ENCODE measurements around the gene GGNBP2.

GGNBP2 gene

DNA sequence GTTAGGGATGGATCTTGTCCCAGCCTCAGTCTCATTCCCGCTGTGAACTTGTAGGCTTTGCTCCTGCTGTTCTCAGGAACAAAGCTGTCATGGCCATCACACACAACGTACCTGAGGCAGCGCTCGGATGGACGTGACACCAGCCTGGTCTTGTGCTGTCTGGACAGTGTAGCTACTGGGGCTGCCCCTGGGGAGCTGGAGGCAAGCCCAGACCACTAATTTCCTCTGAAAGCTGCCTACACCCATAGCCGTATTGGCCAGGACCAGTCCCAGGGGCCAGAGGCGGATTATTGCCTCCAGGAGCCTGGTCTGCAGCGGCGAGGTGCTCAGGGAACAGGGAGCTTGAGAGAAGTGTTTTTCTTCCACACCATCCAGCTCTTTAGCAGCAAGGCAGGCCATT is 46.6 kb upstream of the GGNBP2 start:
- Histone ChIP-seq H2AFZ (ENCODE audit: low read depth, low read length) (no peak overlapping the region), H3K14ac (ENCODE audit: low read length in 2 of 2) (no peak overlapping the region), H3K4me3 (ENCODE audit: insufficient read depth in 1 of 2, low read depth in 1 of 2, low read length in 2 of 2) (no peak overlapping the region), H3K36me3 (ENCODE audit: control insufficient read depth in 1 of 2, insufficient read depth in 2 of 2, low read depth in 1 of 2, low read length in 2 of 2) (peaks cover 54 to 85% of the 10 kb centered on the region in 2 experiments), H3K9me3 (ENCODE audit: control insufficient read depth, low read length) (no peaks in the 10 kb centered on the region), H4K91ac (ENCODE audit: low read length) (no peak overlapping the region), H2BK5ac (ENCODE audit: low read depth, low read length, poor library complexity, severe bottlenecking) (no peak overlapping the region), H3K27ac (ENCODE audit: low read length, poor library complexity, severe bottlenecking) (no peak overlapping the region), H3K23ac (ENCODE audit: low read length in 2 of 2) (no peak overlapping the region), H2BK12ac (ENCODE audit: low read length in 2 of 2) (no peak overlapping the region), H3K79me1 (replicated peaks; ENCODE audit: low read length, poor library complexity, severe bottlenecking) (peaks cover 9% of the 10 kb centered on the region), H3K18ac (ENCODE audit: low read depth in 1 of 2, low read length in 2 of 2) (no peak overlapping the region), H3K9ac (ENCODE audit: low read length) (no peak overlapping the region), H2BK120ac (ENCODE audit: low read depth, low read length) (no peak overlapping the region), H3K4me2 (ENCODE audit: low read length, poor library complexity, severe bottlenecking) (no peak overlapping the region), H2BK15ac (ENCODE audit: low read depth, poor library complexity, severe bottlenecking) (no peak overlapping the region), H3K4me1 (ENCODE audit: control insufficient read depth, insufficient read depth, low read depth, low read length) (peaks cover 15% of the 10 kb centered on the region), H2AK5ac (ENCODE audit: low read length, severe bottlenecking) (no peak overlapping the region), H3K27me3 (ENCODE audit: control insufficient read depth in 1 of 2, insufficient read depth in 1 of 2, low read length in 2 of 2) (no peaks in the 10 kb centered on the region), H3K4ac (ENCODE audit: low read depth in 1 of 2, low read length in 2 of 2) (no peak overlapping the region), H4K8ac (ENCODE audit: low read length) (no peak overlapping the region)
- DNase-seq: no peak
- WGBS: 89% methylated on average over 9 of the region's 9 CpGs

DNA sequence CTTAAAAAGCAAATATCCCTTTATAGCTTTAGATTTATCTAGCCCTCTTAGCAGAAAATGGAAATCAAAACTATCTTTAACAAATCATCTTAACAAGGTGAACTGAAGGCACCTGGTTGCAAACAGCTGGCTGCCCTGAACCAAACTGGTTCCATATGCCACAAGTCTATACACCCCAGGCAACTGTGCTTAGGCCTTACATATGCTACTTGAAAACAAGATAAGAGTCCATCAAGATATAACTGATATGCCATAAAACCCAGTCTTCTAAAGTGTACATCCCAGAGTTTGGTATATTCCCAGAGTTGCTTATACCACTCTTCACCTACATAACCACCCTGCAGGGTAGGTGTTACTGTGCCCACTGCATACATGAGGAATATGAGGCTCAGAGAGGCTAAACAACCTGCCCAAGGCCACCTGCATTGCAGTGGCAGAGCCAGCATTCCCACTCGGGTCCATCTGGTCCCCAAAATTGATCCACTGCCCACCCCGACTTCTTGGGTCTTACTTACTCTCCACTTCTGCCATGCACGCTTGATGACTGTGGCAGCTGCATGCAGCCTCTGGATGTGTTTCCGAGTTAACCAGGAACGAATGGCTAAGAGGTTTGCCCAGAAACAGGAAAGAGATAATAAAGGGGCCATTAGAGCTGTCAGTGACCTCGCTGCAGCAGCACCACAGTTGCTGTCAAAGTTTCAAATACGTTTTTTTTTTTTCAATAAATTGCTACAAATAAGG is 46.0 kb upstream of the GGNBP2 start:
- no peak overlapping the region for H2BK12ac ChIP-seq (ENCODE audit: low read length in 2 of 2)
- H3K36me3 ChIP-seq (ENCODE audit: control insufficient read depth in 1 of 2, insufficient read depth in 2 of 2, low read depth in 1 of 2, low read length in 2 of 2): peaks cover 56 to 85% of the 10 kb centered on the region in 2 experiments
- no peak overlapping the region for H3K9ac ChIP-seq (ENCODE audit: low read length)
- peaks cover 15% of the 10 kb centered on the region for H3K4me1 ChIP-seq (ENCODE audit: control insufficient read depth, insufficient read depth, low read depth, low read length)
- H3K23ac ChIP-seq (ENCODE audit: low read length in 2 of 2): no peak overlapping the region
- no peak overlapping the region for H3K4me2 ChIP-seq (ENCODE audit: low read length, poor library complexity, severe bottlenecking)
- no peak overlapping the region for H3K4ac ChIP-seq (ENCODE audit: low read depth in 1 of 2, low read length in 2 of 2)
- no peak for DNase-seq
- WGBS: 56% methylated on average over 7 of the region's 7 CpGs
- no peak overlapping the region for H4K91ac ChIP-seq (ENCODE audit: low read length)
- H3K79me1 ChIP-seq (replicated peaks; ENCODE audit: low read length, poor library complexity, severe bottlenecking): peaks cover 9% of the 10 kb centered on the region
- H3K27ac ChIP-seq (ENCODE audit: low read length, poor library complexity, severe bottlenecking): no peak overlapping the region
- no peaks in the 10 kb centered on the region for H3K9me3 ChIP-seq (ENCODE audit: control insufficient read depth, low read length)
- no peak overlapping the region for H2BK120ac ChIP-seq (ENCODE audit: low read depth, low read length)
- no peak overlapping the region for H3K4me3 ChIP-seq (ENCODE audit: insufficient read depth in 1 of 2, low read depth in 1 of 2, low read length in 2 of 2)
- H4K8ac ChIP-seq (ENCODE audit: low read length): no peak overlapping the region
- no peak overlapping the region for H3K14ac ChIP-seq (ENCODE audit: low read length in 2 of 2)
- H3K27me3 ChIP-seq (ENCODE audit: control insufficient read depth in 1 of 2, insufficient read depth in 1 of 2, low read length in 2 of 2): no peaks in the 10 kb centered on the region
- no peak overlapping the region for H3K18ac ChIP-seq (ENCODE audit: low read depth in 1 of 2, low read length in 2 of 2)
- no peak overlapping the region for H2BK5ac ChIP-seq (ENCODE audit: low read depth, low read length, poor library complexity, severe bottlenecking)
- no peak overlapping the region for H2BK15ac ChIP-seq (ENCODE audit: low read depth, poor library complexity, severe bottlenecking)
- no peak overlapping the region for H2AK5ac ChIP-seq (ENCODE audit: low read length, severe bottlenecking)
- H2AFZ ChIP-seq (ENCODE audit: low read depth, low read length): no peak overlapping the region

DNA sequence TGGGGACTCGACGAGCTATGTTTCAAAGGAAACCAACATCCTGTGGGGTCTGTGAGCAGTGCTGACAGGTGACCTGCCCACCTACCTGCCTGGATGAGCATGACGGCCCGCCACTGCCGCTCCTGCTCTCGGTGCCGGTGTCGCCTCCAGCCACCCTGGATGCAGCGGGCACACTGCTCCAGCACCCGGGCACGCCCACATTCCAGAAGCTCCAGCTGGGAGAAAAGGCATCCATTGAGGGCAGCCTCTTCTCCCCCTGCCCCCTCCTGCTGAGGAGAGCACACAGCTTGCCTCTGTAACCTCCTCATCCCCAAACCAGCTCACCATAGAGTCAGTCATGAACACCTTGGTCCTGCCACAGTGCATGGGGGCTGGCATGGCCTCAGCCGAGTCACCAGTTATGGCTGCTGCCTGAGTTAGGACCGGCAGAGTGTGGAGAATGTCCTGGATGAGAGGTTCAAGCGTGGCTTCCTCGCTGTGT is 43.9 kb upstream of the GGNBP2 start:
- no peak overlapping the region for H3K4me2 ChIP-seq (ENCODE audit: low read length, poor library complexity, severe bottlenecking)
- 96% methylated on average over 15 of the region's 15 CpGs for WGBS

DNA sequence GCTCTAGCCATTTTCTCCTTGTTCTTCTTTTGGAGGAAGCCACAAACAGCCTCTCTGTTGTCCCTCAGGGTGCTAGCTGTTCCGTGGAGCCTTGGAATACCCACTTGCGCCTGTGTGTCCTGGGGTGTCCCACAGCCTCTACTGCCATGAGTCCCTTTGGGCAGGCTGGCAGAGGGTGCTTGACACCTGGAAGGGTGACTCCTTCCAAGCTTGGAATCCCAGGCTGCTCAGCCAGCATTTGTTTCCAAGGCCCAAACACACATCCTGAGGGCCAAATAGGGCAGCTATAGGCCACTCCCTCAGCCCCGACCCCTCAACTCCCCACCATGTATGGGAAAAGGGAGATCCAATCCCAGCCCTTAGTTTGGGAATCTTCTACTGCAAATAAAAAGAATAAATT is 43.4 kb upstream of the GGNBP2 start:
- H3K9me3 ChIP-seq (ENCODE audit: control insufficient read depth, low read length): no peaks in the 10 kb centered on the region
- H3K27ac ChIP-seq (ENCODE audit: low read length, poor library complexity, severe bottlenecking): no peak overlapping the region
- H3K36me3 ChIP-seq (ENCODE audit: control insufficient read depth in 1 of 2, insufficient read depth in 2 of 2, low read depth in 1 of 2, low read length in 2 of 2): peaks cover 69 to 84% of the 10 kb centered on the region in 2 experiments
- H2BK120ac ChIP-seq (ENCODE audit: low read depth, low read length): no peak overlapping the region
- no peak overlapping the region for H3K18ac ChIP-seq (ENCODE audit: low read depth in 1 of 2, low read length in 2 of 2)
- H3K14ac ChIP-seq (ENCODE audit: low read length in 2 of 2): no peak overlapping the region
- no peak overlapping the region for H3K4ac ChIP-seq (ENCODE audit: low read depth in 1 of 2, low read length in 2 of 2)
- no peak overlapping the region for H4K91ac ChIP-seq (ENCODE audit: low read length)
- no peak for DNase-seq
- H2BK15ac ChIP-seq (ENCODE audit: low read depth, poor library complexity, severe bottlenecking): no peak overlapping the region
- H2AFZ ChIP-seq (ENCODE audit: low read depth, low read length): no peak overlapping the region
- H3K27me3 ChIP-seq (ENCODE audit: control insufficient read depth in 1 of 2, insufficient read depth in 1 of 2, low read length in 2 of 2): no peaks in the 10 kb centered on the region
- no peak overlapping the region for H4K8ac ChIP-seq (ENCODE audit: low read length)
- H3K9ac ChIP-seq (ENCODE audit: low read length): no peak overlapping the region
- H3K4me1 ChIP-seq (ENCODE audit: control insufficient read depth, insufficient read depth, low read depth, low read length): peaks cover 15% of the 10 kb centered on the region
- H3K79me1 ChIP-seq (replicated peaks; ENCODE audit: low read length, poor library complexity, severe bottlenecking): peaks cover 9% of the 10 kb centered on the region
- no peak overlapping the region for H3K23ac ChIP-seq (ENCODE audit: low read length in 2 of 2)
- no peak overlapping the region for H3K4me3 ChIP-seq (ENCODE audit: insufficient read depth in 1 of 2, low read depth in 1 of 2, low read length in 2 of 2)
- WGBS: 100% methylated on average over 2 of the region's 3 CpGs
- no peak overlapping the region for H3K4me2 ChIP-seq (ENCODE audit: low read length, poor library complexity, severe bottlenecking)
- H2BK5ac ChIP-seq (ENCODE audit: low read depth, low read length, poor library complexity, severe bottlenecking): no peak overlapping the region
- H2BK12ac ChIP-seq (ENCODE audit: low read length in 2 of 2): no peak overlapping the region
- H2AK5ac ChIP-seq (ENCODE audit: low read length, severe bottlenecking): no peak overlapping the region

More for the DNA sequence above, 43.9 kb upstream of the GGNBP2 start:
- H2BK120ac ChIP-seq (ENCODE audit: low read depth, low read length): no peak overlapping the region
- no peak overlapping the region for H3K4me3 ChIP-seq (ENCODE audit: insufficient read depth in 1 of 2, low read depth in 1 of 2, low read length in 2 of 2)
- no peak overlapping the region for H3K23ac ChIP-seq (ENCODE audit: low read length in 2 of 2)
- no peak overlapping the region for H4K8ac ChIP-seq (ENCODE audit: low read length)
- H3K9me3 ChIP-seq (ENCODE audit: control insufficient read depth, low read length): no peaks in the 10 kb centered on the region
- no peak overlapping the region for H3K14ac ChIP-seq (ENCODE audit: low read length in 2 of 2)
- H3K27ac ChIP-seq (ENCODE audit: low read length, poor library complexity, severe bottlenecking): no peak overlapping the region
- no peak overlapping the region for H3K4ac ChIP-seq (ENCODE audit: low read depth in 1 of 2, low read length in 2 of 2)
- no peak overlapping the region for H2AFZ ChIP-seq (ENCODE audit: low read depth, low read length)
- H3K9ac ChIP-seq (ENCODE audit: low read length): no peak overlapping the region
- H4K91ac ChIP-seq (ENCODE audit: low read length): no peak overlapping the region
- no peak overlapping the region for H2BK15ac ChIP-seq (ENCODE audit: low read depth, poor library complexity, severe bottlenecking)
- H2AK5ac ChIP-seq (ENCODE audit: low read length, severe bottlenecking): no peak overlapping the region
- peaks cover 9% of the 10 kb centered on the region for H3K79me1 ChIP-seq (replicated peaks; ENCODE audit: low read length, poor library complexity, severe bottlenecking)
- peaks cover 70 to 84% of the 10 kb centered on the region in 2 experiments for H3K36me3 ChIP-seq (ENCODE audit: control insufficient read depth in 1 of 2, insufficient read depth in 2 of 2, low read depth in 1 of 2, low read length in 2 of 2)
- no peaks in the 10 kb centered on the region for H3K27me3 ChIP-seq (ENCODE audit: control insufficient read depth in 1 of 2, insufficient read depth in 1 of 2, low read length in 2 of 2)
- H2BK12ac ChIP-seq (ENCODE audit: low read length in 2 of 2): no peak overlapping the region
- no peak overlapping the region for H3K18ac ChIP-seq (ENCODE audit: low read depth in 1 of 2, low read length in 2 of 2)
- no peak overlapping the region for H2BK5ac ChIP-seq (ENCODE audit: low read depth, low read length, poor library complexity, severe bottlenecking)
- peaks cover 15% of the 10 kb centered on the region for H3K4me1 ChIP-seq (ENCODE audit: control insufficient read depth, insufficient read depth, low read depth, low read length)
- DNase-seq: no peak

Measured in mesenchymal stem cell (in vitro differentiated cells and primary cell).